Measurements from ENCODE around the gene ZNG1A. TPM values are rescaled to one million over a fixed set of nuclear protein-coding genes. Genes with fewer than 3 reads are reported as not detected.
"Not testable (repeated sequence)": the region's sequence is repeated elsewhere in the genome, so short reads cannot be mapped to it uniquely, and the experiment has no call there.

ZNG1A gene
- polyA plus RNA-seq, 3 donors from 2014 or later: 9.6 to 15.3 (median 11.6) TPM

GRCh38 chr9:214351-214647 lies 35.4 kb upstream of the ZNG1A start:
- no peak for DNase-seq
- Mint-ChIP-seq H3K9me3 (no peaks in the 10 kb centered on the region), H3K4me3 (peak overlapping the region; percentile 82 to 93 (median 85)), H3K27me3 (ENCODE audit: low read depth in 3 of 3) (peaks cover 0 to 4% (median 0%) of the 10 kb centered on the region in 3 donors), H3K27ac (peak overlapping the region in 5 of 6 donors; percentile 23 to 87 (median 58)), H3K36me3 (no peaks in the 10 kb centered on the region), H3K4me1 (peaks cover 27% of the 10 kb centered on the region in 2 donors)

DNA sequence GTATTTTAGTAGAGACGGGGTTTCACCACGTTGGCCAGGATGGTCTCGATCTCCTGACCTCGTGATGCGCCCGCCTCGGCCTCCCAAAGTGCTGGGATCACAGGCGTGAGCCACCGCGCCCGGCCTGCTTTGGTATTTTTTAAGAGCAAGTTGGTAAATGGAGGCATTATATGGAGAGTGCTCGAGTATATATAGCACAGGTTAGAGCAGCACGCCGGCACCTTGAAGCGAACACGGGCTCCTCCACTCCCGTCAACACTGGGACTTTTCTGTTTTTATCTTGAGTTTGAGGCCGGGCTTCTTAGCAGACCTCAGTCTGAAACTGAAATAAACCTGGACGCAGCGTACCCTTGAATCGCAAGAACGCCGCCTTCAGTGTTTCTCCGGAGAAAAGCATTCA lies 35.0 kb upstream of the ZNG1A start:
- not testable (repeated sequence) for DNase-seq; H3K36me3 Mint-ChIP-seq; H3K27me3 Mint-ChIP-seq (ENCODE audit: low read depth in 3 of 3); H3K9me3 Mint-ChIP-seq
- peak overlapping the region; percentile 82 to 93 (median 85) for H3K4me3 Mint-ChIP-seq
- H3K4me1 Mint-ChIP-seq: peaks cover 27% of the 10 kb centered on the region in 2 donors
- peak overlapping the region in 3 of 6 donors; percentile 23 to 86 (median 58) for H3K27ac Mint-ChIP-seq

- Mint-ChIP-seq H3K4me1 (peaks cover 22 to 23% of the 10 kb centered on the region in 2 donors), H3K4me3 (no peak overlapping the region), H3K27ac (no peak overlapping the region), H3K9me3 (no peaks in the 10 kb centered on the region), H3K27me3 (ENCODE audit: low read depth in 3 of 3) (peaks cover 0 to 7% (median 0%) of the 10 kb centered on the region in 3 donors), H3K36me3 (no peaks in the 10 kb centered on the region)
- no peak for DNase-seq
Measured at GRCh38 chr9:212297-212696, 33.4 kb upstream of the ZNG1A start.

GRCh38 chr9:211557-211956 lies 32.7 kb upstream of the ZNG1A start:
- H3K9me3 Mint-ChIP-seq: no peaks in the 10 kb centered on the region
- DNase-seq: no peak
- no peak overlapping the region for H3K4me3 Mint-ChIP-seq
- peaks cover 0 to 7% (median 0%) of the 10 kb centered on the region in 3 donors for H3K27me3 Mint-ChIP-seq (ENCODE audit: low read depth in 3 of 3)
- H3K27ac Mint-ChIP-seq: no peak overlapping the region
- peaks cover 15% of the 10 kb centered on the region in 2 donors for H3K4me1 Mint-ChIP-seq
- no peaks in the 10 kb centered on the region for H3K36me3 Mint-ChIP-seq

GRCh38 chr9:211036-211435 lies 32.2 kb upstream of the ZNG1A start:
- H3K4me3 Mint-ChIP-seq: no peak overlapping the region
- peaks cover 0 to 7% (median 0%) of the 10 kb centered on the region in 3 donors for H3K27me3 Mint-ChIP-seq (ENCODE audit: low read depth in 3 of 3)
- H3K27ac Mint-ChIP-seq: no peak overlapping the region
- H3K36me3 Mint-ChIP-seq: no peaks in the 10 kb centered on the region
- H3K4me1 Mint-ChIP-seq: peaks cover 9 to 11% of the 10 kb centered on the region in 2 donors
- no peaks in the 10 kb centered on the region for H3K9me3 Mint-ChIP-seq
- DNase-seq: no peak

- no peaks in the 10 kb centered on the region for H3K9me3 Mint-ChIP-seq
- no peak for DNase-seq
- peaks cover 0 to under 1% of the 10 kb centered on the region in 2 donors for H3K4me1 Mint-ChIP-seq
- H3K27ac Mint-ChIP-seq: no peak overlapping the region
- no peaks in the 10 kb centered on the region for H3K36me3 Mint-ChIP-seq
- peaks cover 0 to 3% (median 3%) of the 10 kb centered on the region in 3 donors for H3K27me3 Mint-ChIP-seq (ENCODE audit: low read depth in 3 of 3)
- no peak overlapping the region for H3K4me3 Mint-ChIP-seq
Measured at GRCh38 chr9:209143-209758, 30.4 kb upstream of the ZNG1A start.

GRCh38 chr9:206481-206880 lies 27.6 kb upstream of the ZNG1A start:
- DNase-seq: no peak
- no peak overlapping the region for H3K4me3 Mint-ChIP-seq
- H3K9me3 Mint-ChIP-seq: no peaks in the 10 kb centered on the region
- no peaks in the 10 kb centered on the region for H3K36me3 Mint-ChIP-seq
- no peak overlapping the region for H3K27ac Mint-ChIP-seq
- peaks cover 0 to 3% (median 3%) of the 10 kb centered on the region in 3 donors for H3K27me3 Mint-ChIP-seq (ENCODE audit: low read depth in 3 of 3)
- no peaks in the 10 kb centered on the region for H3K4me1 Mint-ChIP-seq

DNA sequence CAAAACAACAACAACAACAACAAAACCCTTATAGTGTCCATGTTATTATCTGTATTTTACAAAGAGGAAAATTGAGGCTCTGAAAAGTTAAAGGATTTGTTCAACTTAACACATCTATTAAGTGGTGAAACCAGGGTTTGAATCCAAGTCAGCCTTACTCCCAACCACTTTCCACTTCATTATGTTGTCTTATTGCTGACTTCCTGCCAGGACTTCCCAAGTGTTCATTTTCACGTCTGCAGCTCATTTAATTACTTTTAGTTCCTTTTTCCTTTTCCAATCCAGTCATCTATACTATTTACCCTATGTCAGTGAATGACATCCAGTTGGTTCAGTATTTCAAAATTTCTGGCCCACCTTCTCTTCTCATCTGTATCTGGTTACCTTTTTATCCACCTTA lies 20.7 kb upstream of the ZNG1A start:
- not testable (repeated sequence) for H3K36me3 Mint-ChIP-seq; H3K27me3 Mint-ChIP-seq (ENCODE audit: low read depth in 3 of 3); H3K4me1 Mint-ChIP-seq; H3K27ac Mint-ChIP-seq; H3K4me3 Mint-ChIP-seq; H3K9me3 Mint-ChIP-seq; DNase-seq

DNA sequence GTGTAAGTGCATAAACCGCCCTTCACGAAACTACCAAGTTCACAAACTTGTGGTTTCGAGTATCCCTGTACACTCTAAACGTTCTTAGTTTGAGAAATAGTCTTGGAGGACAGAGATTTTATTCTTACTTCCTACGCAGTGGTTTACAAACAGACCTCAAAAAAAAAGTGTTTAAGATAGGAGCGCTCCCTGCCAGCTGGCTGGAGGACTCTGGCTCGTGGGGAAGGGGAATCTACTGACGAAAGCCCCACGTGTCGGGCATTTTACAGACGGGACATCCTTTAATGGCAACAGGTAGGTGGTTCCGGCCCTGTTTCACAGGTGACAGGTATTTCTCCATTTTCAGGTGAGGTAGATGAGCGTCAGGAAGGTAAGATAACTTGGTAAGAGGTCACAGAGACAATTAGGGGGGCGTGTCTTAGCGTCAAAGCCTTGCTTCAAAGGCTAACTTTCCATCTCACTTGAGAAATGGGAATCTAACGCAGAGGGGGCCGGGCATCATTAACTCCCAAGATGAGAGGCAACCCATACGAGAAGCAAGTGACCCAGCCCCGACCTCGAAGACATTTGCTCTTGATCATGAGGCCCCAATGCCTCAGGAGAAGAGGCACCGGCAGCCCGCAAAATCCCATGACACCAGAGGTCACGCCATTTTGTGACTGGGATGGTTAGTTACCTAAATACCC lies 573 bp downstream of the ZNG1A start:
- H3K27me3 Mint-ChIP-seq (ENCODE audit: low read depth in 3 of 3); H3K4me1 Mint-ChIP-seq; H3K36me3 Mint-ChIP-seq; H3K9me3 Mint-ChIP-seq: not testable (repeated sequence)
- Mint-ChIP-seq H3K4me3 (peak overlapping the region; percentile 40 to 83 (median 75)), H3K27ac (peak overlapping the region in 5 of 6 donors; percentile 80 to 92 (median 90))
- peak in 1 of 3 donors; percentile 6 for DNase-seq

GRCh38 chr9:169757-170156 lies 9.1 kb downstream of the ZNG1A start:
- not testable (repeated sequence) for H3K27ac Mint-ChIP-seq, DNase-seq, H3K36me3 Mint-ChIP-seq

GRCh38 chr9:159871-160270 lies 19.0 kb downstream of the ZNG1A start:
- H3K4me3 Mint-ChIP-seq; H3K36me3 Mint-ChIP-seq; H3K27me3 Mint-ChIP-seq (ENCODE audit: low read depth in 3 of 3); H3K27ac Mint-ChIP-seq; H3K4me1 Mint-ChIP-seq; DNase-seq; H3K9me3 Mint-ChIP-seq: not testable (repeated sequence)

More at GRCh38 chr9:169757-170156, 9.1 kb downstream of the ZNG1A start:
- not testable (repeated sequence) for H3K9me3 Mint-ChIP-seq; H3K4me1 Mint-ChIP-seq; H3K4me3 Mint-ChIP-seq; H3K27me3 Mint-ChIP-seq (ENCODE audit: low read depth in 3 of 3)

- H3K4me3 Mint-ChIP-seq; H3K36me3 Mint-ChIP-seq; DNase-seq; H3K27ac Mint-ChIP-seq; H3K27me3 Mint-ChIP-seq (ENCODE audit: low read depth in 3 of 3); H3K9me3 Mint-ChIP-seq; H3K4me1 Mint-ChIP-seq: not testable (repeated sequence)
Measured at GRCh38 chr9:151173-151572, 27.7 kb downstream of the ZNG1A start.

GRCh38 chr9:139880-140279 lies 39.0 kb downstream of the ZNG1A start:
- H3K4me1 Mint-ChIP-seq; H3K27ac Mint-ChIP-seq; H3K4me3 Mint-ChIP-seq; H3K36me3 Mint-ChIP-seq; H3K27me3 Mint-ChIP-seq (ENCODE audit: low read depth in 3 of 3); H3K9me3 Mint-ChIP-seq; DNase-seq: not testable (repeated sequence)

GRCh38 chr9:117995-118467 lies 60.8 kb downstream of the ZNG1A start, which contains the start of gene FOXD4:
Gene FOXD4, minus strand, starts transcription at chr9:118417. Its CDS starts 298 bp downstream, at chr9:118119.
- H3K36me3 Mint-ChIP-seq, H3K27ac Mint-ChIP-seq, DNase-seq, H3K9me3 Mint-ChIP-seq: not testable (repeated sequence)
- Mint-ChIP-seq H3K27me3 (ENCODE audit: low read depth in 3 of 3) (peaks cover 25 to 33% (median 31%) of the 10 kb centered on the region in 3 donors), H3K4me1 (peaks cover 21 to 25% of the 10 kb centered on the region in 2 donors), H3K4me3 (peak within 1 kb of the TSS; percentile 58 to 72 (median 60))

All from immature natural killer cell (primary cell).